Endothelial cell of umbilical vein (primary cell): ENCODE results near the gene CDK5RAP2.

ENCODE experiments used
- CTCF ChIP-seq, 2 donors: IDR thresholded peaks; 1 replicate in 1 of 2; 2 replicates in 1 of 2; pipeline ENCODE4 v1.5.1; 2011; ENCODE audit warnings: low read length in 2 of 2, mild to moderate bottlenecking in 2 of 2, moderate library complexity in 2 of 2, control low read depth in 1 of 2, inconsistent platforms in 1 of 2, low read depth in 1 of 2; ENCODE audit not compliant: insufficient read depth in 1 of 2; ENCODE audit errors: extremely low read depth in 1 of 2
- EZH2 ChIP-seq: IDR thresholded peaks from 2 replicates; pipeline ENCODE4 v1.6.1; 2012; ENCODE audit warnings: borderline replicate concordance, low read depth, mild to moderate bottlenecking, moderate library complexity, low read length, inconsistent platforms; ENCODE audit not compliant: severe bottlenecking
- POLR2A ChIP-seq: IDR thresholded peaks from 2 replicates; pipeline ENCODE4 v1.6.1; 2012; ENCODE audit warnings: low read depth, mild to moderate bottlenecking, control low read depth, low read length
- POLR2AphosphoS5 ChIP-seq: IDR thresholded peaks from 2 replicates; pipeline ENCODE4 v1.6.1; 2012; ENCODE audit warnings: low read depth, mild to moderate bottlenecking, control low read depth, low read length, moderate library complexity; ENCODE audit not compliant: insufficient read depth

- TF ChIP-seq POLR2A (no peak), POLR2AphosphoS5 (no peak), EZH2 (no peak), CTCF (IDR thresholded peaks at IDR 0.05; ENCODE audit: extremely low read depth in 1 of 2, insufficient read depth in 1 of 2, low read depth in 1 of 2, low read length in 2 of 2) (no peak)
Measured at GRCh38 chr9:120397453-120397852, 182.5 kb downstream of the CDK5RAP2 start.
